ENCODE data around the gene RBM23.

- no peak for TF ChIP-seq REST (IDR thresholded peaks at IDR 0.05; ENCODE audit: low read depth)
- no peak for TF ChIP-seq FOXM1 (IDR thresholded peaks at IDR 0.05; ENCODE audit: borderline replicate concordance, low read depth)
- no peak for TF ChIP-seq TAF1 (IDR thresholded peaks at IDR 0.05; ENCODE audit: low read depth)
- no peak for TF ChIP-seq USF1 (IDR thresholded peaks at IDR 0.05)
- TF ChIP-seq EP300 (IDR thresholded peaks at IDR 0.05; ENCODE audit: borderline replicate concordance): no peak
- no peak for TF ChIP-seq NFIC (IDR thresholded peaks at IDR 0.05)
- no peak for TF ChIP-seq CREB1 (IDR thresholded peaks at IDR 0.05; ENCODE audit: low read depth)
Measured at GRCh38 chr14:22932146-22932545, 13.2 kb upstream of the RBM23 start.

Measured in Ishikawa (cell line).